Ovary (tissue), 10 donors: Measurements from ENCODE around the gene CUTA. TPM values are rescaled to one million over a fixed set of nuclear protein-coding genes. Genes with fewer than 3 reads are reported as not detected.

Experiments
- DNase-seq, 5 donors: peaks; one replicate each; pipeline ENCODE4 v3.0.0-alpha.2; 2019 to 2020
- H3K27ac ChIP-seq, 2 donors: fragments of 200-600 bp; one replicate each; pipeline versions ENCODE4 v1.5.1 to v1.8.0; 2019 to 2022
- H3K27me3 ChIP-seq: fragments of 200-600 bp; one replicate; pipeline ENCODE4 v1.8.0; 2022
- H3K36me3 ChIP-seq: fragments of 200-600 bp; sonication (generic); one replicate; pipeline ENCODE4 v1.5.1; 2019
- H3K4me1 ChIP-seq: one replicate; pipeline ENCODE4 v1.8.1; 2013; ENCODE audit warnings: mild to moderate bottlenecking, moderate library complexity; ENCODE audit not compliant: insufficient read depth
- H3K4me3 ChIP-seq: fragments of 200-600 bp; sonication (generic); one replicate; pipeline ENCODE4 v1.5.1; 2017
- H3K9me3 ChIP-seq, 2 donors: fragments of 200-600 bp in 1 of 2; sonication (generic) in 1 of 2; one replicate each; pipeline versions ENCODE4 v1.5.1 to v1.8.1; 2013 to 2019; ENCODE audit warnings: mild to moderate bottlenecking in 1 of 2, moderate library complexity in 1 of 2
- EP300 ChIP-seq: sonication (generic); formaldehyde crosslinking; IDR thresholded peaks from one replicate; pipeline ENCODE4 v1.6.1; 2017; ENCODE audit warnings: antibody characterized with exemption
- POLR2A ChIP-seq: fragments of 450-650 bp; IDR thresholded peaks from one replicate; pipeline ENCODE4 v1.6.1; 2017; ENCODE audit warnings: antibody characterized with exemption, mild to moderate bottlenecking, moderate library complexity
- WGBS, 3 donors: extraction: QIAGEN DNeasy Blood & Tissue Kit in 1 of 3; methylation state at CpG; one replicate each; pipeline versions ENCODE4 v1.1.5 to v1.1.7; 2013 to 2017; 5-methylcytosine and 5-hydroxymethylcytosine counted together
- intact Hi-C, 4 donors: fragments of 100-400 bp; cut with DNase I; formaldehyde crosslinking; loops; one replicate each; pipeline versions ENCODE4 v1.11.0 to v1.15.1; 2022 to 2023
- long read RNA-seq, 3 donors: library from polyadenylated mRNA in 2 of 3; unstranded in 2 of 3; transcript quantifications; one replicate each; pipeline ENCODE4 v2.0.0 and lab custom pipeline, GENCODE V29; 2021 to 2026
- polyA plus RNA-seq, 2 donors: library from polyadenylated mRNA; stranded (reverse); fragments of 200-250 nt in 1 of 2; fragments of 350-450 nt in 1 of 2; fragmentation: Illumina TruSeq in 1 of 2; extraction: RNeasy Lipid Tissue Mini Kit (QIAGEN cat#74804) in 1 of 2; gene quantifications; one replicate each; pipeline ENCODE4 v1.2.3, GENCODE V29; 2013 to 2014
- total RNA-seq, 7 donors: library from RNA; depleted of rRNA in 2 of 7; stranded (reverse); fragments of >200 nt in 2 of 7; fragmentation: NEBNext Ultra II Directional in 3 of 7; extraction: Animal tissue kit (Norgen Biotek cat#: 25700) in 3 of 7; gene quantifications; one replicate each; pipeline versions ENCODE4 v1.1.0 to v1.2.4, GENCODE V29; 2016 to 2023
- TF ChIP-seq, protein P1 (sequence below), 3 donors: fragments of 450-650 bp in 2 of 3; fragments of 200-600 bp in 1 of 3; IDR thresholded peaks; one replicate each; pipeline versions ENCODE4 v1.5.1 to v1.8.0; 2016 to 2022; ENCODE audit warnings: antibody characterized with exemption in 3 of 3, mild to moderate bottlenecking in 1 of 3
- donor health status: DM: no; HTN: no; CAD: no; lungs with moderate emphysema.
- donor health status: DM: no; HTN: no; CAD: no.
- donor health status: Bipolar disorder and iron deficiency.
- donor health status: DM: yes; HTN: yes; CAD: no.
- donor health status: DM: no; HTN: no; CAD: no.
- donor health status: DM: yes; HTN: yes; CAD: no.

The CUTA gene, protein sequence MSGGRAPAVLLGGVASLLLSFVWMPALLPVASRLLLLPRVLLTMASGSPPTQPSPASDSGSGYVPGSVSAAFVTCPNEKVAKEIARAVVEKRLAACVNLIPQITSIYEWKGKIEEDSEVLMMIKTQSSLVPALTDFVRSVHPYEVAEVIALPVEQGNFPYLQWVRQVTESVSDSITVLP
- total RNA-seq (100 to 1,000 TPM; 125 to 238 (median 177) TPM), polyA plus RNA-seq (100 to 1,000 TPM; 173 to 250 TPM)
- long read RNA-seq, donor 1, transcript CUTA-203 (6 exons, 937 nt), result minor isoform, 7 of 63 reads
- long read RNA-seq, donor 1, transcript CUTA-205 (5 exons, 1,054 nt), result minor isoform, 18 of 63 reads
- long read RNA-seq, donor 1, transcript CUTA-210 (6 exons, 769 nt), result major isoform, 24 of 63 reads
- long read RNA-seq, donor 1, partial matches to known transcripts, result 1 of 63 reads
- long read RNA-seq, donor 1, other reads (novel, unspliced or antisense), result 9 of 63 reads
- long read RNA-seq, donor 2, transcript CUTA-214 (6 exons, 661 nt), result minor isoform, 9 of 114 reads
- long read RNA-seq, donor 2, transcript CUTA-210 (6 exons, 769 nt), result minor isoform, 33 of 114 reads
- long read RNA-seq, donor 2, transcript CUTA-203 (6 exons, 937 nt), result major isoform, 39 of 114 reads
- long read RNA-seq, donor 2, transcript CUTA-205 (5 exons, 1,054 nt), result minor isoform, 17 of 114 reads
- long read RNA-seq, donor 2, partial matches to known transcripts, result 13 of 114 reads
- long read RNA-seq, donor 2, other reads (novel, unspliced or antisense), result 0 of 114 reads
- long read RNA-seq, donor 3, transcript CUTA-205 (5 exons, 1,054 nt), result minor isoform, 32 of 122 reads
- long read RNA-seq, donor 3, transcript CUTA-203 (6 exons, 937 nt), result minor isoform, 16 of 122 reads
- long read RNA-seq, donor 3, transcript CUTA-214 (6 exons, 661 nt), result minor isoform, 10 of 122 reads
- long read RNA-seq, donor 3, transcript CUTA-210 (6 exons, 769 nt), result major isoform, 58 of 122 reads
- long read RNA-seq, donor 3, partial matches to known transcripts, result 0 of 122 reads
- long read RNA-seq, donor 3, other reads (novel, unspliced or antisense), result 6 of 122 reads

DNA sequence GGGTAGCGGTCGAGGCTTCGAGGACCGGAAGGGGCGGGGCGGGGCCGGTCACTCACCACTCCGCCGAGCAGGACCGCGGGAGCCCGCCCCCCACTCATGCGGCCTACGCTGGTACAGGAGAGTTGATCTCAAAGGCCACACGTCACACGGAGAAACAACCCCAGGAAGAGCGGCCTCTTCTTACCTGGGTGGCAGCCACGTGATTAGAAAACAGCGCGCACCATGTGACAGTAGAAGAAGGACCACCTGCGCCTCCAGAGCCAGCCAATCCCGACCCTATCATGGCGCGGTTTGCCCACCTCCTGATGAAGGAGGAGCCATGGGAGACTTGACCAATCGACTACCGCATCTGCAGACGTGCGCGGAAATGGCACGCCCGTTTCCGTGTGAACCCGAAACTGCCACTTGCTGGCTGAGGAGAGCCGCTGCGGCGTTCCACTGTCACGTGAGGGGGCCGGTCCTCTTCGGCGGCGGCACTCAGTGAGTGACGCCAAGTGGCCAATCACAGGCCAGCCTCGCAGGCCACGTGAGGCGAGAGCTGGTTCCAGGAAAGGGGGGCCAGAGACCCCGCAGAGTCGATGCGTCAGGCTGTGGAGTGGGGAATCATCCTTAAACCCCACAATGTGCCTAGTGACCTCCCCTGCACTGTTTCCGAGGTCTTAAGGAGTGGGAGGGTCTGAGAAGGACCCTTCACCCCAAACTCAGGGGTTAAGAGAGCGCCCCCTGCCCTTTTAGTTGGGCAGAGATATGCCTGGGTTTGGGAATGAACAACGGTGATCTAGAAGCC lies at the start of gene CUTA:
Gene CUTA (minus strand): TSS at position 205 of the 787 bp plus-strand sequence. CDS start 107 bp downstream, at position 98.
- Histone ChIP-seq H3K27me3 (no peaks in the 10 kb centered on the region), H3K4me1 (peaks cover 5% of the 10 kb centered on the region), H3K9me3 (no peaks in the 10 kb centered on the region), H3K4me3 (peak within 1 kb of the TSS; percentile 71), H3K36me3 (no peaks in the 10 kb centered on the region), H3K27ac (peak within 1 kb of the TSS; percentile 91 to 92)
- 0% methylated on average over 48 to 51 of the region's 51 CpGs for WGBS, 3 donors
- TF ChIP-seq, protein P1, sequence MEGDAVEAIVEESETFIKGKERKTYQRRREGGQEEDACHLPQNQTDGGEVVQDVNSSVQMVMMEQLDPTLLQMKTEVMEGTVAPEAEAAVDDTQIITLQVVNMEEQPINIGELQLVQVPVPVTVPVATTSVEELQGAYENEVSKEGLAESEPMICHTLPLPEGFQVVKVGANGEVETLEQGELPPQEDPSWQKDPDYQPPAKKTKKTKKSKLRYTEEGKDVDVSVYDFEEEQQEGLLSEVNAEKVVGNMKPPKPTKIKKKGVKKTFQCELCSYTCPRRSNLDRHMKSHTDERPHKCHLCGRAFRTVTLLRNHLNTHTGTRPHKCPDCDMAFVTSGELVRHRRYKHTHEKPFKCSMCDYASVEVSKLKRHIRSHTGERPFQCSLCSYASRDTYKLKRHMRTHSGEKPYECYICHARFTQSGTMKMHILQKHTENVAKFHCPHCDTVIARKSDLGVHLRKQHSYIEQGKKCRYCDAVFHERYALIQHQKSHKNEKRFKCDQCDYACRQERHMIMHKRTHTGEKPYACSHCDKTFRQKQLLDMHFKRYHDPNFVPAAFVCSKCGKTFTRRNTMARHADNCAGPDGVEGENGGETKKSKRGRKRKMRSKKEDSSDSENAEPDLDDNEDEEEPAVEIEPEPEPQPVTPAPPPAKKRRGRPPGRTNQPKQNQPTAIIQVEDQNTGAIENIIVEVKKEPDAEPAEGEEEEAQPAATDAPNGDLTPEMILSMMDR (IDR thresholded peaks at IDR 0.05), result peak in 2 of 3 donors; percentile 39 to 57
- TF ChIP-seq EP300 (peak; percentile 56), POLR2A (peak; percentile 97)
- peak; percentile 99 for DNase-seq
- intact Hi-C loops, result loop anchor here in 3 of 4 donors (5.0 to 10.0 kb wide), 4 partner anchors 103 to 143 kb away; partner anchors contain the start of genes B3GALT4 (in 1 of the 3), RGL2 (in 1 of the 3), RPS18 (in 1 of the 3) and TAPBP (in 1 of the 3)

DNA sequence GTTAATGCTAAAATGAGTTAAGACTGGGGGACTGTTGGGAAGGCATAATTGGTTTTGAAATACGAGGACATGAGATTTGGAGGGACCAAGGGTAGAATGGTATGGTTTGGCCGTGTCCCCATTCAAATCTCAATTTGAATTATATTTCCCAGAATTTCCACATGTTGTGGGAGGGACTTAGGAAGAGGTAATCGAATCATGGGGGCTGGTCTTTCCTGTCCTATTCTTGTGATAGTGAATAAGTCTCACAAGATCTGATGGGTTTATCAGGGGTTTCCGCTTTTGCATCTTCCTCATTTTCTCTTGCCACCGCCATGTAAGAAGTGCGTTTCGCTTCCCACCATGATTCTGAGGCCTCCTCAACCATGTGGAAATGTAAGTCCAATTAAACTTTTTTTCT lies 49.2 kb upstream of the CUTA start:
- 72 to 79% (median 77%) methylated on average over 7 of the region's 7 CpGs for WGBS, 3 donors
- no peak overlapping the region for H3K27ac ChIP-seq
- intact Hi-C loops, result no loop called here

DNA sequence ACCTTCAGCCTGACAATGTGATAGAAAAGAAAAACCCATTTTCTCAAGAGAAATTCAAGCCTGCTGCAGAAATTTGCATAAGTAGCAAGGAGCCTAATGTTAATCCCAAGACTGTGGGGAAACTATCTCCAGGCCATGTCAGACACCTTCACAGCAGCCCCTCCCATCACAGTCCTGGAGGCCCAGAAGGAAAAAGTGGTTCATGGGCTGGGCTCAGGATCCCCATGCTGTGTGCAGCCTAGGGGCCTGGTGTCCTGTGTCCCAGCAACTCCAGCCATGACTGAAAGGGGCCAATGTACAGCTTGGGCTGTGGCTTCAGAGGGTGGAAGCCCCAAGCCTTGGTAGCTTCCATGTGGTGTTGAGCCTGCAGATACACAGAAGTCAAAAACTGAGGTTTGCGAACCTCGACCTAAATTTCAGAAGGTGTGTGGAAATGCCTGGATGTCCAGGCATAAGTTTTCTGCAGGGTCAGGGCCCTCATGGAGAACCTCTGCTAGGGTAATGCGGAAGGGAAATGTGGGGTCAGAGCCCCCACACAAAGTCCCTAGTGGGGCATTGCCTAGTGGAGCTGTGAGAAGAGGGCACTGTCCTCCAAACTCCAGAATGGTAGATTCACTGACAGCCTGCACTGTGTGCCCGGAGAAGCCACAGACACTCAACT lies 48.3 kb upstream of the CUTA start:
- no peaks in the 10 kb centered on the region for H3K4me1 ChIP-seq
- no peak overlapping the region for H3K4me3 ChIP-seq
- no peak overlapping the region for H3K27ac ChIP-seq
- intact Hi-C loops, result no loop called here
- 90 to 95% (median 94%) methylated on average over 4 of the region's 4 CpGs for WGBS, 3 donors
- DNase-seq, result no peak
- H3K27me3 ChIP-seq, result no peaks in the 10 kb centered on the region
- TF ChIP-seq EP300 (no peak), POLR2A (no peak)
- TF ChIP-seq, protein P1 (IDR thresholded peaks at IDR 0.05), result no peak
- H3K9me3 ChIP-seq, result no peaks in the 10 kb centered on the region
- no peaks in the 10 kb centered on the region for H3K36me3 ChIP-seq

More for the DNA sequence above, 49.2 kb upstream of the CUTA start:
- no peaks in the 10 kb centered on the region for H3K9me3 ChIP-seq
- H3K4me3 ChIP-seq, result no peak overlapping the region
- no peaks in the 10 kb centered on the region for H3K36me3 ChIP-seq
- H3K27me3 ChIP-seq, result no peaks in the 10 kb centered on the region
- DNase-seq, result no peak
- no peaks in the 10 kb centered on the region for H3K4me1 ChIP-seq
- TF ChIP-seq, protein P1 (IDR thresholded peaks at IDR 0.05), result no peak
- TF ChIP-seq EP300 (no peak), POLR2A (no peak)
